ENCODE data around the gene RAI1. TPM values are rescaled to one million over a fixed set of nuclear protein-coding genes. Genes with fewer than 3 reads are reported as not detected.
A peak's percentile ranks its signal among the peaks of the same experiment; 100 is the strongest.

The RAI1 gene
- total and polyA plus RNA-seq, 10 donors, result 5.4 to 61.9 (median 35.2) TPM

DNA sequence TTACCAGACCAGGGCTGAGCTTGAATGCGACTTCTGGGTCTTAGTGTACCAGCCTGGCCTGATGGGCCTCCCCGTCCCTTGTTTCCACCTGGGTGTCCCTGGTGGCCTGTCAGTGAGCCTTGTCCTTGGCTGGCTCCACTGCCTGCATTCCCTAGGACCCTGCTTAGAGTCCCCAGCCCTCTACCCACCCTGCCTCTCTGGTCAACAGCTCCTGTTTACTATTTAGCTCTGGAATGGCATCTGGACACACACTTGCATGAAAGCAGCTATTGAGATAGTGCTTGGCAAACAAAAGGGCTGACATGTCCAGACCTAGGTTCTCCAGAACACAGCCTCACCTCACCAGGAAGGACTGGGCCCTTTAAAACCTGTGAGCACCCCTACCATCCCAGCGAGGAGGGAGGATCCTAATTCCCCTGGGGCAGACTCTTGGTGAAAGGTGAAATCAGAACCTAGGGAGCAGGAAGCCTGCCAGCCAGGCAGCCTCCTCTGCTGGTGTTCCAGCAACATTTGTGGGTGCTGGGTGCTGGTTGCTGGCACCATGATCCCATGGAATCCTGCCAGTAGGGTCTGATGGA, 38.8 kb downstream of the RAI1 start:
- peaks cover 0 to 10% (median 0%) of the 10 kb centered on the region in 6 donors for H3K36me3 ChIP-seq
- no peaks in the 10 kb centered on the region for H3K9me3 ChIP-seq
- H3K4me1 ChIP-seq, result peaks cover 14 to 83% (median 49%) of the 10 kb centered on the region in 6 donors
- WGBS, 5 donors, result 79 to 88% (median 86%) methylated on average over 2 to 3 of the region's 3 CpGs
- H3K27me3 ChIP-seq (replicated peaks in 1 of 7), result peaks cover 0 to 39% (median 9%) of the 10 kb centered on the region in 7 donors
- no peak overlapping the region for H3K27ac ChIP-seq
- no peak for DNase-seq
- TF ChIP-seq, protein P1, sequence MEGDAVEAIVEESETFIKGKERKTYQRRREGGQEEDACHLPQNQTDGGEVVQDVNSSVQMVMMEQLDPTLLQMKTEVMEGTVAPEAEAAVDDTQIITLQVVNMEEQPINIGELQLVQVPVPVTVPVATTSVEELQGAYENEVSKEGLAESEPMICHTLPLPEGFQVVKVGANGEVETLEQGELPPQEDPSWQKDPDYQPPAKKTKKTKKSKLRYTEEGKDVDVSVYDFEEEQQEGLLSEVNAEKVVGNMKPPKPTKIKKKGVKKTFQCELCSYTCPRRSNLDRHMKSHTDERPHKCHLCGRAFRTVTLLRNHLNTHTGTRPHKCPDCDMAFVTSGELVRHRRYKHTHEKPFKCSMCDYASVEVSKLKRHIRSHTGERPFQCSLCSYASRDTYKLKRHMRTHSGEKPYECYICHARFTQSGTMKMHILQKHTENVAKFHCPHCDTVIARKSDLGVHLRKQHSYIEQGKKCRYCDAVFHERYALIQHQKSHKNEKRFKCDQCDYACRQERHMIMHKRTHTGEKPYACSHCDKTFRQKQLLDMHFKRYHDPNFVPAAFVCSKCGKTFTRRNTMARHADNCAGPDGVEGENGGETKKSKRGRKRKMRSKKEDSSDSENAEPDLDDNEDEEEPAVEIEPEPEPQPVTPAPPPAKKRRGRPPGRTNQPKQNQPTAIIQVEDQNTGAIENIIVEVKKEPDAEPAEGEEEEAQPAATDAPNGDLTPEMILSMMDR (IDR thresholded peaks at IDR 0.05 in 8 of 11, conservative IDR thresholded peaks at IDR 0.05 in 3 of 11), result no peak
- TF ChIP-seq POLR2A (IDR thresholded peaks at IDR 0.05) (no peak), POLR2AphosphoS5 (IDR thresholded peaks at IDR 0.05) (no peak)
- no peak overlapping the region for H3K4me3 ChIP-seq
- intact Hi-C loops (cut with DNase I; ENCODE audit: low total_unique reads), result loop anchor here (5.0 kb wide), 1 partner anchor 33 kb away; no protein-coding TSS in a partner anchor

DNA sequence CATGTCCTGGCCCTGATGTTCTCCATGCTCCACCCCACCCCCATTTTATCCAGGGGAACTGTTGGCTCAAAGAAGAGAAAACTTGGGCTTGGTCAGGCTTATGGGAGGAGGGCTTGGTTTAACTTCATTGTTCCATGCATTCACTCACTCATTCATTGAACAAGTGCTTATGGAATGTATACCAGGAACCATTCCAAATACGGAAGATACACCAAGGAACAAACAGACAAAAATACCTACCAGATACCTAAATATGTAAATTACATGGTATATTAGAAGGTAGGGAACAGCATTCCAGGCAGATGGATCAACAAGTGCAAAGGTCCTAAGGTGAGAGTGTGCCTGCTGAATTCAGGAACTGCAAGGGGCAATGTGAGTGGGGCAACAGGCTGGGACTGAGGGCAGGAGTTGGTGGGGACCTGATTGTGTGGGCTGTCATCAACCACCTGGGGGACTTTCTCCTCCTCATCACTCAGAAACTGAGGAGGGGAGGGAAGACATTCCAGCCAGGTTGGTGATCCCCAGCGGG, 39.9 kb downstream of the RAI1 start:
- no peaks in the 10 kb centered on the region for H3K9me3 ChIP-seq
- intact Hi-C loops (cut with DNase I; ENCODE audit: low total_unique reads), result loop anchor here (5.0 kb wide), 1 partner anchor 34 kb away; no protein-coding TSS in a partner anchor
- H3K36me3 ChIP-seq, result peaks cover 0 to 10% (median 0%) of the 10 kb centered on the region in 6 donors
- H3K27ac ChIP-seq, result no peak overlapping the region
- no peak for TF ChIP-seq POLR2AphosphoS5 (IDR thresholded peaks at IDR 0.05)
- TF ChIP-seq, protein P1 (IDR thresholded peaks at IDR 0.05 in 8 of 11, conservative IDR thresholded peaks at IDR 0.05 in 3 of 11), result no peak
- TF ChIP-seq POLR2A (IDR thresholded peaks at IDR 0.05), result no peak
- H3K27me3 ChIP-seq (replicated peaks in 1 of 7), result peaks cover 0 to 39% (median 9%) of the 10 kb centered on the region in 7 donors
- WGBS, 5 donors, result 85 to 96% (median 92%) methylated on average over 2 of the region's 2 CpGs
- H3K4me1 ChIP-seq, result peaks cover 18 to 83% (median 57%) of the 10 kb centered on the region in 6 donors
- H3K4me3 ChIP-seq, result no peak overlapping the region
- no peak for DNase-seq

DNA sequence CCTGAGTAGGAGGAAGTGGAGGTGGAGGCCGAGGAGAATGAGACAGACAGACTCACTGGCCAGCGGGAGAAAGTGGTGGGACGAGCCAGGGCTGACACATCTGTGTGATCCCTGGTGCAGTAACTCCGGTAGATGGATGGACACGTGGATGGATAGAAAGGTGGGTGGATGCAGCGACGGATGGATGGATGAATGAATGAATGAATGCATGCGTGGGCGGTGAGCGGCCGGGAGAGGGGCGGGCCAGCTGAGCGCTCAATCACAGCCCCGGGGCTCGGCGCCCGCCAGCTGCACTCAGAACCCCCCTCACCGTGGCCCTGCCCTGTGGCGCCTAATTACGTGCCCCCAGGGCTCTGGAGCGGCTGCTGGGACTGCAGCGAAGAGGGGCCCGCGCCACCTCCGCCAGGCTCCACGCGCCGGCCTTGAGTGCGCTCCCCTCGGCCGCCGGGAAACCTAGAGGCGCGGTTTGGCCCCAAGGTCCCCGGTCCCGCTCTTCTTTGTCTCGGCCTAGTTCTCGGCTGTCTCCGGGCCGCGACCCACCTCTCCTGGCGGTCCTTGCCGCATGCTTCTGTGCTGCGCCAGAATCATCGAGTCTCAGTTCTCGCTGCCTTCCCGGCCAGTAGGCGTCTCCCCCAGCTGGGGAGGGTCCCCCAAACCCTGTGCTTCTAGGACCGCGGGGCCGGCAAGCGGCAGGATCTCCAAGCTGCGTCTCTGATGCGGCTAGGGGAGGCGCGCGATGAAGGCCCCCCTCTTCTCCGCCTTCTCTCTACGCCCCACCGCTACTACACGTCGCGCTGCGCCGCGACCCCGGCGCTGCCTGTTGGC, 41.0 kb downstream of the RAI1 start:
- intact Hi-C loops (cut with DNase I; ENCODE audit: low total_unique reads), result loop anchor here (5.0 kb wide), 1 partner anchor 35 kb away; no protein-coding TSS in a partner anchor
- no peaks in the 10 kb centered on the region for H3K9me3 ChIP-seq
- TF ChIP-seq, protein P1 (IDR thresholded peaks at IDR 0.05 in 8 of 11, conservative IDR thresholded peaks at IDR 0.05 in 3 of 11), result peak in 2 of 11 experiments; percentile 10 to 24
- TF ChIP-seq POLR2A (IDR thresholded peaks at IDR 0.05) (no peak), POLR2AphosphoS5 (IDR thresholded peaks at IDR 0.05) (peak in 2 of 3 donors; percentile 34 to 58)
- H3K4me1 ChIP-seq, result peaks cover 28 to 83% (median 65%) of the 10 kb centered on the region in 6 donors
- peaks cover 0 to 39% (median 9%) of the 10 kb centered on the region in 7 donors for H3K27me3 ChIP-seq (replicated peaks in 1 of 7)
- no peak for DNase-seq
- H3K27ac ChIP-seq, result peak overlapping the region in 6 of 8 donors; percentile 7 to 88 (median 82)
- peaks cover 0 to 12% (median 0%) of the 10 kb centered on the region in 6 donors for H3K36me3 ChIP-seq
- H3K4me3 ChIP-seq, result peak overlapping the region in 7 of 8 donors; percentile 49 to 81 (median 61)
- WGBS, 5 donors, result 35 to 60% (median 50%) methylated on average over 47 to 68 of the region's 68 CpGs

Measured in spleen (tissue), 11 donors.